C4-2B (cell line): Measurements from ENCODE around the gene RFXANK.
"Not testable (repeated sequence)": the region's sequence is repeated elsewhere in the genome, so short reads cannot be mapped to it uniquely, and the experiment has no call there.

Source experiments
- H3K27ac ChIP-seq: fragments of 450-650 bp; 2 replicates; pipeline ENCODE4 v1.5.1; 2017
- CTCF ChIP-seq: fragments of 450-650 bp; conservative IDR thresholded peaks from 2 replicates; pipeline ENCODE4 v1.5.1; 2017; ENCODE audit warnings: mild to moderate bottlenecking
- ZFX ChIP-seq: fragments of 450-650 bp; IDR thresholded peaks from 2 replicates; pipeline ENCODE4 v1.6.1; 2017

The RFXANK gene

GRCh38 chr19:19218911-19219310, 26.9 kb downstream of the RFXANK start:
- H3K27ac ChIP-seq, result no peak overlapping the region
- TF ChIP-seq ZFX, result no peak
- no peak for TF ChIP-seq CTCF

GRCh38 chr19:19221000-19221399, 28.9 kb downstream of the RFXANK start:
- not testable (repeated sequence) for H3K27ac ChIP-seq

DNA sequence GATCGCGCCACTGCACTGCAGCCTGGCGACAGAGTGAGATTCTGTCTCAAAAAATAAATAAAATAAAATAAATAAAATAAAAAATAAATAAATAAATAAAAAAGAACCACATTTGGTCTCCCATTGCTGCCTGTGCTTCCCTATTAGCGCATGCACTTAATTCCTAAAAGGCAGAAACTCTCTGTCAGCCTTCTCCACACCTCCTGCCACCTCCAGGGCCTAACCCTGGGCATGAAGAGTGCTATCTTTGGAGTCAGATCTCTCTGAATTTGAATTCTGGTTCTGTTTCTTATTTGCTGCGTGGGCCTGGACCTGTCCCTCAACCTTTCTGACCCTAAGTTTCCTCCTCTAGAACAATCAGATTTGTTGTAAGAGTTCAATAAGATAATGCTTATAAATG, 31.0 kb downstream of the RFXANK start:
- TF ChIP-seq ZFX (no peak), CTCF (no peak)

DNA sequence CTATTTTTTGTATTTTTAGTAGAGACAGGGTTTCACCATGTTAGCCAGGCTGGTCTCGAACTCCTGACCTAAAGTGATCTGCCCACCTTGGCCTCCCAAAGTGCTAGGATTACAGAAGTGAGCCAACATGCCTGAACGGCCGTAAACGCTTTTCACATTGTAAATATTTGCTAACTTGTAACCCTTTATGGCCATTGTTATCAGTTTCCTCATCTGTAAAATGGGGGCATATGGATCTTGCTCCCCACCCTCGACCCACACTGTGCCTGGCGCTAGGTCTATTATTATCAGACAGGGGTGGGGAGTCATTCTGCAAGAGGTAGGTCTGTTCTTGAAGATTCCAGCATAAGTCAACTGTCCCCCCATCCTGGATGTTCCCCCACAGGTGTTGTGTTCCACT, 31.6 kb downstream of the RFXANK start:
- no peak overlapping the region for H3K27ac ChIP-seq
- TF ChIP-seq CTCF, result no peak
- no peak for TF ChIP-seq ZFX

More for the DNA sequence above, 31.0 kb downstream of the RFXANK start:
- H3K27ac ChIP-seq, result no peak overlapping the region

DNA sequence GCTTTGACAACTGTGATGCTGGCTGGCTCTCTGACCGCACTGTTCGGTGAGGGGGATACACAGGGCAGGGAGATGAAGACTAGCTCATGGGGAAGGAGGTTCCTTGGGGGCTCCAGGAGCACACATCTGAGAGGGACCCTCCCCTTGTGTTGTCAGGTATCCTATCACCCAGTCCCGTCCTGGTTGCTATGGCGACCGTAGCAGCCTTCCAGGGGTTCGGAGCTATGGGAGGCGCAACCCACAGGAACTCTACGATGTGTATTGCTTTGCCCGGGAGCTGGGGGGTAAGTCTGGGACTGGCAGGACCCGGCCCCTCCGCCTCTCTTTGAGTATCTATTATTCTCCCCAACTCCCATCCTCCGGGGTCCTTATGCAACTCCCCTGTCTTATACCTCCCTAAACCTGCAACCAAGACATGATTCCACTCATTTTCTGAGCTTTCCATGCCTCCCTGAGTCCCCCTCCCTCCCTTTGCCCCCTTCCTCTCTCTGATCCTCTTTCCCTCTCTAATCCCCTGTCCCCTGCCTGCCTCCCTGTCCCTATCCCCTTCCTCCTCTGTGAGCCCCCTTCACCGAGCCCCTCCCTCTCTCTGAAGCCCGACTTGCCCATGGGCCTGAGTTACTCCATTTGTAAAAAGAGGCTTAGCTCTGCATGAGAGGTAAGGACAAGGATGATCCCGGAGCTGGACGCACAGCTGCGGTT, 32.2 kb downstream of the RFXANK start:
- TF ChIP-seq ZFX (no peak), CTCF (no peak)
- no peak overlapping the region for H3K27ac ChIP-seq

DNA sequence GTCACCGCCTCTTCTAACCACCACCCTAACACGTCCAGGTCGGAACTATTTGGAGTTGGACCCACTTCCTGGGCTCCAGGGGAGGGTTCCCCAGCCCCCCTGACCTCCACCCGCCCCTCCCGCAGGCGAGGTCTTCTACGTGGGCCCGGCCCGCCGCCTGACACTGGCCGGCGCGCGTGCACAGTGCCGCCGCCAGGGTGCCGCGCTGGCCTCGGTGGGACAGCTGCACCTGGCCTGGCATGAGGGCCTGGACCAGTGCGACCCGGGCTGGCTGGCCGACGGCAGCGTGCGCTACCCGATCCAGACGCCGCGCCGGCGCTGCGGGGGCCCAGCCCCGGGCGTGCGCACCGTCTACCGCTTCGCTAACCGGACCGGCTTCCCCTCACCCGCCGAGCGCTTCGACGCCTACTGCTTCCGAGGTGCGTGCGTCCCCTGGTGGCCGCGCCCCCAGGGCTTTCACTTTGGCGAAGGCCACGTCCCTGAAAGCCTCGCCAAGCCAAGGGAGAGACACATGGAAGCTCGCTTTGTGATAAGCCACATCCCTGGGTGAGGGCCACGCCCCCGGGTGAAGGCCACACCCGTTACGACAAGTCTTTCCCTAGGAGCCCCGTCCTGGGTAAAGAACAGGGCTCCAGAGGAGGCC, 32.9 kb downstream of the RFXANK start:
- H3K27ac ChIP-seq, result no peak overlapping the region
- TF ChIP-seq ZFX (no peak), CTCF (peak; percentile 89)

GRCh38 chr19:19226204-19226603, 34.1 kb downstream of the RFXANK start:
- no peak for TF ChIP-seq ZFX
- TF ChIP-seq CTCF, result no peak
- no peak overlapping the region for H3K27ac ChIP-seq

GRCh38 chr19:19226663-19227062, 34.6 kb downstream of the RFXANK start:
- H3K27ac ChIP-seq, result no peak overlapping the region
- TF ChIP-seq CTCF (no peak), ZFX (no peak)
